GM12801 (cell line): ENCODE results near the gene RBFA.

ENCODE experiments used
- CTCF ChIP-seq: IDR thresholded peaks from one replicate; pipeline ENCODE4 v1.5.1; 2011; ENCODE audit warnings: control low read depth; ENCODE audit not compliant: insufficient read length; ENCODE audit errors: extremely low read depth

The RBFA gene

GRCh38 chr18:80067321-80067720 is 33.1 kb downstream of the RBFA start:
- TF ChIP-seq CTCF: no peak

GRCh38 chr18:80067897-80068296 is 33.7 kb downstream of the RBFA start:
- TF ChIP-seq CTCF: no peak

- TF ChIP-seq CTCF: no peak
These were observed 34.5 kb downstream of the RBFA start for GRCh38 chr18:80068571-80069272.

- TF ChIP-seq CTCF: no peak
These were observed 36.6 kb downstream of the RBFA start for GRCh38 chr18:80070825-80071224.

GRCh38 chr18:80074183-80074582 is 39.9 kb downstream of the RBFA start:
- TF ChIP-seq CTCF: no peak

GRCh38 chr18:80074697-80075096 is 40.5 kb downstream of the RBFA start:
- no peak for TF ChIP-seq CTCF

GRCh38 chr18:80075940-80076339 is 41.7 kb downstream of the RBFA start:
- TF ChIP-seq CTCF: no peak
